HG03354 (cell line): ENCODE measurements around the gene GPR21.

Experiments used
- ATAC-seq: cut with Tn5 transposase; IDR thresholded peaks from one replicate; pipeline ENCODE4 v1.9.1; 2021; ENCODE audit warnings: mild to moderate bottlenecking; ENCODE audit not compliant: unreplicated experiment, poor library complexity, severe bottlenecking

The GPR21 gene

GRCh38 chr9:123062351-123063176, 29.1 kb downstream of the GPR21 start:
- no peak for ATAC-seq

GRCh38 chr9:123063177-123063598, 29.7 kb downstream of the GPR21 start:
- no peak for ATAC-seq

DNA sequence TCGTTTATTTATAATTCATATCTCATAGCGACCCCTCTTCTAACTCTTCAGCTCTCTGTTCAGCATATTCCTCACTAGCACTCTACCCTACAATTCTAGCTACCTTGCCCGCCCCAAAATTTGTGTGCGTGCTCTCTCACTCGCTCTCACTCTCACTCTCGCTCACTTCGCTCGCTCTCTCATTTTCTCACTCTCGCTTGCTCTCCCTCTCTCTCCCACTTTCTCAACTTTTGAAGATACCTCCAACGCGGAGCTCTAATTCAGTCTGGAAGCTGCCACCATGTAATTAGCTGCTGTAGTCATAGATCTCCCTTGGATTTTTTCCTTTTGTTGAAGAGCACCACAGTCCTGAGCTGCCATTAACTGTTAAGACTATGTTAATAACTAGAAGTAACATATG, 30.4 kb downstream of the GPR21 start:
- ATAC-seq, result no peak

DNA sequence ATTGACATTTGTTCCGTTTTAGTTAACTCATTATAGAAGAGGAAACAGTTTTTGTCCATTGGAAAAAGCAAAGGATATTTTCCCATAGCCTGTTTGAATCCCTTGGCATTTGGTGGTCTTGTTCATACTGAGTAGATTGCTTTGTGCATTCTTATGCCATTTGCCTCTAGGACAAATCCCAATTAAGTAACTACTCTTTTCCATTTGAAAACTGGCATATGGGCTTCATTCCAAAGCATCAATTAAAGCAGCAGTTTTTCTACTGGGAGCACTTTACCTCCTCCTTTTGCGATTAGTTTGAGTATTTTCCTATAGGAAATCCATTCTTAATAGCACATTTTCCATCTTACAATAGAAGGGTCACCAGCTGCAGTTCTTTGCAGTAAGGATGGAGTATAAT, 31.2 kb downstream of the GPR21 start:
- no peak for ATAC-seq

- ATAC-seq, result no peak
Observed at GRCh38 chr9:123065196-123065595, 31.7 kb downstream of the GPR21 start.

DNA sequence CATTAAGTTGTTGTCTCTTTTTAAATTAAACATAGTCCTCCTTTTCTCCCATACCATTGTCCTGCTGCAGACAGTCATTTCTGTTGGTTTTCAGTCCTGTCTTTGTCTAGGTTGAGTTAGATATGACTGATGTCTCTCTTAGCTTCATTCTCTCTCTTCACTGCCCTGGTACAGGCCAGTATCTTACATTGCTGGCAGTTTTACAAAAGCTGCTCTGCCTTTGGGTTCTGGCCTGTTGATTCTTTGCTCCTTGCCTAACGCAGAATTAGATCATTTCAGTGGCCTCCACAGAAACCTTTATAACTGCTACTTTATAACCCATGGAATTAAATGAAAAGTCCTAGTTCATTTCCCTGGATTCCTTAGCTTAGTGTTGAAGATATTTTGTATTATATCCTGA, 33.7 kb downstream of the GPR21 start:
- ATAC-seq, result no peak

- no peak for ATAC-seq
Observed at GRCh38 chr9:123069010-123069481, 35.6 kb downstream of the GPR21 start.

DNA sequence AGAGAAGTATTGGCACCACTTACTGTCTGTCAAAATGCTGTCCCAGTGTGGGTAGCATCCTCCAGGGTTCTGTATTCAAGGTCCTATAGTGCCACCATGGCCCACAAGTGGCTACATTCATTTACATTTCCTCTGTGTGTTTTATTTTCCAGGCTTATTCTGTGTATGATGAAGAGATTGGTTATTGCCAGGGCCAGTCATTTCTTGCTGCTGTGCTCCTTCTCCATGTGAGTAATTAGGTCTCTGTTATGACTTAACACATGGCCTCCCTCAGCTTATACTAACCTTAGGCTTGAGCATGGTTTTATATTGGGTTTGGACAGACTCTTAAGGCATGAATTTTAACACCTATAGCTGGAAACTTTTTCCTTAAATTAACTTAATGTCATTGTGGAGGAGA, 36.7 kb downstream of the GPR21 start:
- ATAC-seq, result no peak

DNA sequence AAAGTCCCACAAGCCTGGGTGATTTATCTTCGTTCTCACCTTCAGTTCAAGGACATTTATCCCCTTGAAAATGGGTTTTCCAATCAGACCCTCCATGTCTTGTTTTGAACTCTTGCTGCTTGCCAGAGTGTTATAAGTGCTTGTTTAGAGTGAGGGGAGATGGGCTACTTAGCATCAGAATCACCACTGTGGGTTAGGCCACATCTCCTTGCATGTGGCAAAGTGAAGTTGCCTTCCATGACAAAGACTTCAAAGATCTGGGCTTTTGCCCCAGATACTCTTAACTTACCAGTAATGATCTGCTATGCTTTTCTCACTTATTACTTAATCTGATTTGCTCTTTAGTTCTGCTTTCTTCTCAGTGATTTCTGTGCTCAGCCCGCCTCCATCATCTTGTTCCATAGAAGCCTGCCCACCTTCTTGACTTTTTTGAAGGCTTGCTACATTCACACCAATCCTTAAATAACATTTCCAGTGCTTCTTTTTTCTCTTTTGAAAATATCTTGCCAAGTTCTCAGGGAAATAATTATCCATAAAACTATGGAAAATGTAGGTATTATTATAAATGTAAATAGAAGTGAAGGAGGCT, 39.0 kb downstream of the GPR21 start:
- no peak for ATAC-seq

DNA sequence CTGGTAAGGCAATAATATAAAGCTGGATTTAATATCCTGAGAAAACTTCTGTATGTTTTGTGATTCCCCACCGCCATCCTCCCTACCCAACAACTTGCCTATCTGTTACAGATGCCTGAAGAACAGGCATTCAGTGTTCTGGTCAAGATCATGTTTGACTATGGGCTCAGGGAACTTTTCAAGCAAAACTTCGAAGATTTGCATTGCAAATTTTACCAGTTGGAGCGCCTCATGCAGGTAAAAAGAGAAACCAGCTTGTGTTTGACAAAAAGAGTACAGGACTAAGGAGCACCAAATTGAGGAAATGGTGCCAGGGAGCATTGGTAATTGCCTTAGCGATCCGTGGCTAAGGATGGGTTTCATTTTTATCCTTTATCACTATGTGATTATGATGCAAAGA, 40.0 kb downstream of the GPR21 start:
- no peak for ATAC-seq

DNA sequence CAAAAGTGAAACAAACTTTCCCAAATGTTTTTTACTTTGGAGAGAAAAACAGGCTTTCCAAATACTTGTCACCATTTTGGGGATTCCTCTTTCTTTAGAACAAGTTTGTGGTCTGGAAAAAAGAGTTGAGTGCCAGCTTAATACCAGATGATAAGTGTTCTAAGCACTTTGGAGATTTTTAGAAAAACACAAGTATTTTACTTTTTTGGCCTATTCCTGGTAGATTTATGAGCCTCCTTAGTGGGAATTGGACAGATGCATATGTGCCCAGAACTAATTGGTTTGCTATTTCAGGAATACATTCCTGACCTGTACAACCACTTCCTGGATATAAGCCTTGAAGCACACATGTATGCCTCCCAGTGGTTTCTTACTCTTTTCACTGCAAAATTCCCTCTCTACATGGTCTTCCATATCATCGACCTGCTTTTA, 40.5 kb downstream of the GPR21 start:
- no peak for ATAC-seq

DNA sequence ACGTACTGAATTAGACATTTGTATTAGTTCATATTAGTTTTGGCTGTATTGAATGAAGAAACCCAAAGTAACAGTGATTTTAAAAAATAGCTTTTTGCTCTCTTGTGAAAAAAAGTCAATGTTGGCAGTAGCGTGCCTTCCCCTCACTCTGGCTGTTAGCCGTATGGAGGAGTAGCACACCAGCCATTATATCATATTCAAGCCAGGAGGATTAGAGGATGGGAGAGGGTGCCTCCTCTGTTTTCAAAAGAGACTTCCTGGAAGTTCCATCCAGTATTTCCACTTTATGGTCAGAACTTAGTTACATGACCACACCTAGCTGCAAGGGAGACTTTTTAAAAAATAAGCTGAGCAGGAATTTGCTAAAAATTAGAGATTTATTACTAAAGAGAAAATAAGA, 41.2 kb downstream of the GPR21 start:
- no peak for ATAC-seq

DNA sequence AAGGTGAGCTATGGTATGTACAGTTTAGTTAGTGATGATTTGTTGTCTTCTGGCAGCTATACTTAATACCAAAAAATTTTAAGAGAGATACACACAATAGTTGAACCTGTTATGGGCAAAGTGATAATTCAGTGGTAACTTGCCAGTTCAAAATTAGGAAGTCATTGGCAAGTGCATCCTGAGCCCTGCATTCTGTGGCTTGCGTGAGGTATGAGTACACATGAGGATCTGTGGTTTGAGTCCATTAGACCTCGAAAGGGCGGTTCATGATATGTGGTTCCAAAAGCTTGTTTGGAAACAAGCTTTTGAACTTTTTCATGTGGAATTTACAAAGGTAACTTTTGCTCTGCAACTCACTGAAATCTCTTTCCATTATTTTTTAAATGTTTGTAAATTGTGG, 47.0 kb downstream of the GPR21 start:
- no peak for ATAC-seq

- no peak for ATAC-seq
Observed at GRCh38 chr9:123081824-123082223, 48.4 kb downstream of the GPR21 start.

DNA sequence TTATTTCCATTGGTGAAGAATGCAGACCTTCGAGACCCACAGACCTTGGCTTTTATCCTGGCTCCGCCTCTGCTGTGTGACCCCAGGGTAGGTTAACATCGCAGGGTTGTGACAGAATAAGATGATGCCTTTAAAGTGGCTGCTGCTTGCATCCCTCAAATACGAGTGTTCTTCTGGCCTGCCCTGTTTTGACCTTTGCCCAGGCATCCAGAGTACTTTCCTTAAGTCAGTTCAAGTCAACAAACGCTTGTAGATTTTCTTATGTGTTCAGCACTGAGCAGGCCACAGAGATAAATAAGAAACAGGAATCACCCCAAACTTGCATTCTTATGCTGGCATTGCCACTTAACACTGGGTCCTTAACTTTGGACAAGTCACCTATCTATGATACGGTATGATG, 50.2 kb downstream of the GPR21 start:
- no peak for ATAC-seq

- ATAC-seq, result no peak
Observed at GRCh38 chr9:123084256-123084655, 50.8 kb downstream of the GPR21 start.
